GM18520 (cell line): Measurements from ENCODE around the gene VEPH1.

Experiments
- ATAC-seq: cut with Tn5 transposase; IDR thresholded peaks from one replicate; pipeline ENCODE4 v1.9.1; 2021; ENCODE audit not compliant: unreplicated experiment

The VEPH1 gene

DNA sequence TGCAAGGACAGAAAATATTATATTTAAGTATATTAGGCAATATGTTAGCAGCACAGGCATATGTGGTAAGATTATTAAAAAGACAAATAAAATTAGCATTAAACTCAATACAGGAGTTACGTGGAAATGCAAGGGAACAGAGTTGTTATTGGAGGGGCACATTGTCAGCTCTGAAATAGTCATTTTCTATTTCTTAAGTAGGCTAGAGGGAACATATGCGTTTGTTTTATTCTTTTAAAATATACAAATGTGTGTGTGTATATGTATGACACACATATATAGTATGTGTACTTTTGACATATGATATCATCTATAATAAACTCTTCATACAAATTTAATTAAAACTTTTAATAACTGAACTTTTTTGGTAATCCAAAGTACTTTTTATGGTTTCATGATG lies 22.8 kb upstream of the VEPH1 start:
- no peak for ATAC-seq

DNA sequence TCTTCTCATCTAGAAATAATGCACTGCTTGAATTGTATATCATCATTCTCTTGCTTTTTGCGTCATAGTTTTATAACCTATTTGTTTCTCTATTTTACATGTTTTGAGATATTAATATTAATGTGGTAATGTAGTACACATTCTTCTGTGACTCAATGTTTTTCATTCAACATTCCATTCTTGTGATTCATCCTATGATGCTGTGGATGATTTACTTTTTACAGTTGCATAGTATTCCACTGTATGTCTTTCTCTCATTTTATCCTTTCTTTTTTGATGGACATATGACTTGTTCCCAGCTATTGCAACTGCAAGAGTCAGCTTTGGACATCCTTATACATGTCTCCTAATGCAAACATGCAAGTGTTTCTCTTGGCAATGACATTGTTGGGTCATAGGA lies 20.6 kb upstream of the VEPH1 start:
- ATAC-seq: no peak

DNA sequence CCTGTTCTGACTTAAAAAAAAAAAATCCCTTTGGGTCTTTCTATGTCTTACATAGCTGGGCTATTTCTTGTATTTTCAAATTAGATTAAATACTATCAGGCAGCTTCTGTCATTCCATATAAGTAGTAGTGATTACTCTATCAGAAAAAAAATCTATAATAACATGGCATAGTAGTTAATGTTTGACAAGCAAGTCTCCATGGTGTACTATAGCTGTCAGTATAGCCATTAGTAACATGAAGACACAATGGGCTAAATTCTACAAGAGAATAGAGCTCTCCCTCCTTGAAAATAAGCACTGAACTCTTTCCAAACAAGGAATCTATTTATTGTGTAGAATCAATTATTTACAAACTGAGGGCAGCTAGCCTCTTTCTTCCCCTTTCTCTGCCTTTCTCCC lies 19.4 kb upstream of the VEPH1 start:
- ATAC-seq: no peak

DNA sequence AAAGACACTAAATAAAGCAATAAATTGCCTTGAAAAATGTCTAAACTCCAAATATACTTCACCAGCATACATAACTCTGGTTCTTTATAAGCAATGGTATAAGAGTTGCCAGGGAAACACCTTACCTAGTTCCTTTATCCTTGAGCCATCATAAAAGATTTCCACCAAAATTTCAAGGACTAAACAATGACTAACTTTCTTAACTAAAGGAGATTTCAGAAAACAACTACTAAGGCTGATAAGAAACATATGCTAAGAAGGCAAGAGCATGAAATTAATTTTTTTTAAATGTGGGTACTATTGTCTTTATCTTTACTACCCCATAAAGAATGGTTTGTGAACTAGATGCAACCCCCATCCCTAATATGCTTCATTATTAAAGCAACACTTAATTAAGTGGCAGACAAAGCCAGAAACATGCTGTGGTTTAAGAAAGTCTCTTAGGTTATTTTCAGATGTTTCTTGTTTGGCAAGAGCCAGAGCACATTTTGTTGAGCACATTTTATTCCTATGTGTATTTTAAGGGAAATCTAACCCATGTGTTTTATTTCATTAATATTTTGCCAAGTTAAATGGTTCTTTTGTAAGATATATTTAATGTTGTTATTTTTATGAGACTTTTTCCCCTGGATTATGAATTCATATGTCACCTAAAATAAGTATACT lies 17.4 kb upstream of the VEPH1 start:
- no peak for ATAC-seq

DNA sequence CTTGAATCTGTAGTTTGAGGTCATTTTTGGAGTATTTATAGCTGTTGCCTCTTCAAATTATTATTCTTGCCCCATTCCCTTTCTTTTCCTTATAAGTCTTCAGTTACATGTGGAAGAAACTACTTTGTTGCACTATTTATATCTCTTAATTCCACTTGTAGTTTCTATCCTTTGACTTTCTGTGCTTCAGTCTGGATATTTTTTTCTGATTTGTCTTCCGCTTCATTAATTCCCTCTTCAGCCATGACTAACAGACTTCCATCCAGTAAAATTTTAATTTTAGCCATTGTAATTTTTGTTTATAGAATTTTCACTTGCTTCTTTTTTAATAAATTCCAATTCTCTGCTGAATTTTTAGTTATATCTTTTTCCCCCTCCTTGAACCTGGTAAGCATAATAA lies 15.7 kb upstream of the VEPH1 start:
- ATAC-seq: no peak

DNA sequence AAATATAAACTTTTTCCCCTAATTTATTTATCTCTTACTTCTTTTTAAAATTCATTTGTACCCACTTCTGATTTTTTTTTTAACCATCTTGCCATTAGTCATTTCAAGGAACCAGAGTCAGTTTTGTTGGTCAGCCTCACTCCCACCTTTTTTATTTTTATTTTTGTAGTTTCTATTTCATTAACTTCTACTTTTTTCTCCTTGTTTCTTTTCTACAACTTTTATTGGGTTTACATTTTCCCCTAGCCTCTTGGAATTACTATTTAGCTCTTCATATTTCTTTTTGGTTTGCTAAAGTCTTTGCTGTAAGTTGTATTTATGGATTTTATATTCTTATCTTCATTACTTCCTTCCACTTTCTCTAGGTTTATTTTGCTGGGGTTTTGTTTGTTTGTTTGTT lies 13.7 kb upstream of the VEPH1 start:
- ATAC-seq: no peak

DNA sequence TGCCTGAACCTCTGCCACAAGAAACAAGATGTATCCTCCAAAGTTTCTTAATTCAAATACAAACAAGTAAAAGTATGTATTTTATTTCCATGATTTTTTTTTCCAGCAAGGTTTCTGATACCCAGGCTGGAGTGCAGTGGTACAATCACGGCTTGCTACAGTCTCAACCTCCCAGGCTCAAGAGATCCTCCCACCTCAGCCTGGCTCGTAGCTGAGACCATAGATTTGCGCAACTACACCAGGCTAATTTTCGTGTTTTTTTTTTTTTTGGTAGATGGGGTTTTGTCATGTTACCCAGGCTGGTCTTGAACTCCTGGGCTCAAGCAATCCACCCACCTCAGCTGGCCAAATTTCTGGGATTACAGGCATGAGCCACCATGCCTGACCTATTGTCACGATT lies 12.2 kb upstream of the VEPH1 start:
- no peak for ATAC-seq

DNA sequence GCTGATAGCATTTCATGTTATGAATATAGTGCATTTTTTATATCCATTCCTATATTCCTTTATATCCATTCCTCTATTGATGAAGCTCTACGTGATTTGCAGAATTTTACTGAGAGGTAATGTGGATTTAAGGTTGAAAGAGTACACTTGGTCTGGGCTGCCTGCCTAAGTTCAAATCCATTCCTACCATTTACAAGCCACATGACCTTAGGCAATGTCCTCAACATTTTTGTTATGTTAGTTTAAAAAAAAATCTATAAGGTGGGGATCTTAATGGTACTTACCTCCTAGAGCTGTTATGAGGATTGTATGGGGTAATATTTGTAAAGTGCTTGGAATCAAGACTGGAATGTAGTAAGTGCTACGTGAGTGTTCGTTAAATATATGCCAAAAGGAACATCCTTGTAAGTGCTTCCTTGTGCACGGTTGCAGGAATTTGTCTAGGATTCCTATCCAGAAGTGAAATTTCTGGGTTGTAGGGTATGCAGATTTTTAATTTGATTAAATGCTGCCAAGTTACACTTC lies 11.2 kb upstream of the VEPH1 start:
- ATAC-seq: no peak

DNA sequence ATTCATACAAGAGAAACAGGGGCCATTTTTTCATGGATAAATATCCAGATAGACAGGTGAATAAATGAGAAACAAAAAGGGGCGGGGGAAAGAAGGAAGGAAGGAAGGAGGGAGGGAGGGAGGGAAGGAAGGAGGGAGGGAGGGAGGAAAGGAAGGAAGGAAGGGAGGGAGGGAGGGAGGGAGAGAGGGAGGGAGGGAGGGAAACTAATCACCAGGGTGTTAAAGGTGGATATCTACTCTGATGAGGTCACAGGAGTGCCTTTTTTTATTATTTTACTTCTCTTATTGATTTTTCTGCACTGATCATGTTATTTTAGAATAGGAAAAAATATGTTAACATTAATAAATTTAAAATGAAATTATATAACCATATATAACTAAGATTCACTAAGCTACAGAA lies 10.4 kb upstream of the VEPH1 start:
- no peak for ATAC-seq

DNA sequence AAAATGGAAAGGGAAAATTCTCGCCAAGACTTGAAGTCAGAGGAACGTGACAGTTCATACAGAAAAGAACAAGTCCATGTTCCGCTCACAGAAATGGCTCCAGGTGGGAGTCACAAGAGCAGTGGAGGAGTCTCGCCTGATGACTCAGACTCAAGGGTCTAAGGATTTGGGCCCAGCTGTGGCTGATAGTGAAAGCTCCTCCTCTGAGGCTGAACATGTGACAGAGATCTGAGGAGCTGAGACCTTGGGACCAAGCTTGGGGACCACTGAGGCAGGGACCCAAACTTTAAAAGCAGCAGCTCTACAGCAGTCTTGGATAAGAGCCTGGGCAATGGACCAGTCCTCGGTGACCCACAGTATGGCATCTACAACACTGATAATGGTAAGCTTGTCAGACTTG lies 9.3 kb upstream of the VEPH1 start:
- no peak for ATAC-seq

DNA sequence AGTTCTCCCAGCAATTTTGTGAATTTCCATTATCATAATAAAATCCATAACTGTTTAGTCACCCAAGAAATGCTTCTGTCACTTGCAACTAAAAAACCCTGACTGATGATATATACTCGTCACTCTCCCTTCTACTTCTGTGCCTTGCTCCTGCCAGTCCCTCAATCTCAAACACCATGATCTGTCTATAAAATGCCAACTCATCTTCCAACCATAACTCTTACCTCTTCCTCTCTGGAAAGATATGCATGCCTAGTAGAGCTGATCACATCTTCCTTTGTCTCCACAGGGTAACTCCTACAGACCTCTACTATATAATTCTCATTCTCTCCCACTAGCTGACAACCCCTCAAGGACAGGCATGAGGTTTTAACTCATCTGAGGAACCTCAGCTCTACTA lies 5.2 kb upstream of the VEPH1 start:
- ATAC-seq: no peak

DNA sequence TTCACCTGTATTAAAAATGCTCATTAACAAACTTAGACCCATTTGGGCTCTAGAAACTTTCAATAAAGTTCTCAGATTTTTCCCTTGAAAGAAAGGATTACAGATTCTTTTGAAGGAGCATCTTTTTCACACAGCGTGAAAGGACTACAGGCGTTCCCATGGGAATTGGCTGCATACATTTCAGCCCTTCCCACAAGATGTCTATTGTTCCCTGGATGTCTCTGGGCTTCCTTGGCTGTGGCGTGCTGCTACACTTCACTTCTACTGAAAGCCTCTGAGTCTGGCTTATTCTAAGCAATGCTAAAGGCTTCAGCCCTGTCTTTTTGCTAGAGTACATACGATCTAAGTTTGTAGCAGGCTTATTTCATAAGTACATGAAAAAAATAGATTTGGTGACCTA lies 1.4 kb downstream of the VEPH1 start:
- ATAC-seq: no peak

DNA sequence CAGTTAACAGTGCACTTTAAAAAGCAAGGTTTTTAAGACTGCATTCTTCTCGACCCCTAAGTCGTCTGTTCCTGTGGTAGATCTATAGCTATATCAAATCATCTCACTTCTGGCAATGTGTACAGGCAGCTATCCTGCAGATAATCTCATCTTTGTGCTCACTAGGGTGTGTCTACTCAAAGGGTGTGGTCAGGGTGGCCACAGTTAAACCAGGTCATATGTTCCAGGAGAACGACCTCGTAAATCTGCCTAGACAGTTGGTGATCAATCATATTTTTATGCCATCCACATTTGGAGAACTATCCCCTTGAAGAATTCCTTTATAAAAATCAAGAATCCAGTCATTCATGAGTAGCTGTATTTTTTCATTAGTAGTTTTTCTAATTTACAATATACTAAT lies 3.0 kb downstream of the VEPH1 start:
- no peak for ATAC-seq

DNA sequence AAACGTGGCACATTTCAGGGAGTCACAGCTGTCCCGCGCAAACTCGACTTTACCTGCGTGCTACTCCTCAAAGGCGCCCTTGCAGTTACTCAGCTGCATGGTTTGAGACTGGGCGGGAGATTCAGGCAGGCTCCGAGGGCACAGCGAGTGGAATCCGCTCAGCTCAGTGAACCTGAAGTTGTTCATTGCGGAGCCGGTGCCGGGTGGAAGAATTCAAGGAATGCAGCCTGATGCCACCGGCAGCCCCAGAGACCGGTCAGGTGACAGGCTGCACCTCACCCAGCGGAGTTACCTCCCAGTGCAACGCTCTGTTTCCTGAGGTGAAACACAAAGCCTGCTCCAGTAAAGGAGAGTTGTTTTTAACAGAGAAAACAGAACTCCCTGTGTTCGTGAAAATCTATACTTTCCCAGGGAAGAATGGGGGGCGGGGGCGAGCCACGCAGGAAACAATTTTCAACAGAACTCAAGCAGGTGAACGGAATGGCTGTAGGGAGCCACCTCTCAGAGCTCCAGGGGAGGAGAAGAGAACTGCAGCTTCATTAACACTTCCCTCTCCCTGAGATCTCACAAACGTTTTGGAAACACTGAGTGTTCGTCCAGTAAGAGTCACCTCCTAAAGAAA lies 3.8 kb downstream of the VEPH1 start:
- ATAC-seq: no peak

DNA sequence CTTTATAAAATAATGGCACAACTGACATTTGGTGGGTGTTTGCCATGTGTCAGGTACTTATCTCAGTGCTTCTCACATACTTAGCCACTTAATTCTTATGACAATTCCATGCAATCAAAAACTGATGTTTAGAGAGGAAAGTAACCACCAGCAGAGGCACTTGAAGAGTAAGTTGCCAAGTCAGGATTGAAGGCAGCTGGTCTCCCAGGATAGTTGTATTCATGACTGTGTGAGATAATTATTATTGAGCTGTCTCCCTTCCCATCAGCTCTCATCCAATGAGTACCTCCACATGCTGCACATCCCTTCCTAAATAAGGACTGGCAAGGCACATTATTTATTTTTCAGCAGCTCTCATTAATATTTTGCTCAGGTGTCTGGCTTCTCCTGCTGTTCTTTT lies 4.8 kb downstream of the VEPH1 start:
- ATAC-seq: no peak

DNA sequence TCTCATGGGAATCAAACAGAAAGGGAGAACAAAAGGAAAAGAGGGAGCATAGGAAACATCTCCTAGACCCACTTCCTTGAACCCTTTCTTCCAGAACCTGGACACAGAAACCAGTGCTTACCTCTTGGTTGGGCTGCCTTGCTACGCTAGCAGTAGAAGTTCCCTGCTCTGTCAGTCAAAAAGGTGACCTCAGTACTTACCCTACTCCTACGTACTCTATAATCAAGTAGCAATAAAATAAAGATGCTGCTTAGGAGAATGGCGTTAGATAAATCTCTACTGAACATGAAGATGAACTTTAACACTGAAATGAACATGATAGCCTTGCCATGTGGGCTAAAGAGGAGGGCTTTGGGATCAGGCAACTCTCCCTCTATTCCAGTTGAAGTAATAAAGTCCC lies 7.4 kb downstream of the VEPH1 start:
- ATAC-seq: no peak

DNA sequence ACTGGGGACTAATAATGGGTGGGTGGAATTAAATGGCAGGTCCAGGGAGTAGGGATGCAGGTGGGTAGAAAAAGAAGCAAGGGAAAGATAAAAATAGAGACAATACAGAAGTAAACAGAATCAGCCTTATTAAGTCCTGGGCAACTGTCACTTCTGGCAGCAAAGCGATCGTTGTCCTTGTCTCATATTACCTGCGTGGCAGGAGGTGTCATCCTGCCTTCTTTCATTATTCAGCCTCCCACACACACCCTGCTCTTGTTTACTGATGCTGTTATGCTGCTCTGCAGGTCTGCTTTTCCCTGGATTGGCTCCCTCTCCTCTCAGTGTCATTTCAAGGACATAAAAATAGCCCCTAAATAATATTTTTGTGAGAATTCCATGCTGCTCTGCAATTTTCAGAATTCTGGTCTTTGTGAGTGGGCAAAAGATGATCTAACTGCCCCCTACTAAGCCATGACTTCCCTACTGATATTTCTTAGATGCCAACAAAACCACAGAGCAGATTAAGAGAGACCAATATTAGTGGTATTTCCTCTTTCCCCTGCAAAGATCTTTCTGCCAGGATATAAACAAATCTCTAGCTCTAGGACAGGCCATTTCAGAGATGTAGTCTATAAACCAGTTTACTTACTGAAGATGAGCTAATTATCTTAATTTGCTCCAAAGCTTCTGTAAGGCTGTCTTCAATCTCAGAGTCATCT lies 8.5 kb downstream of the VEPH1 start:
- no peak for ATAC-seq

DNA sequence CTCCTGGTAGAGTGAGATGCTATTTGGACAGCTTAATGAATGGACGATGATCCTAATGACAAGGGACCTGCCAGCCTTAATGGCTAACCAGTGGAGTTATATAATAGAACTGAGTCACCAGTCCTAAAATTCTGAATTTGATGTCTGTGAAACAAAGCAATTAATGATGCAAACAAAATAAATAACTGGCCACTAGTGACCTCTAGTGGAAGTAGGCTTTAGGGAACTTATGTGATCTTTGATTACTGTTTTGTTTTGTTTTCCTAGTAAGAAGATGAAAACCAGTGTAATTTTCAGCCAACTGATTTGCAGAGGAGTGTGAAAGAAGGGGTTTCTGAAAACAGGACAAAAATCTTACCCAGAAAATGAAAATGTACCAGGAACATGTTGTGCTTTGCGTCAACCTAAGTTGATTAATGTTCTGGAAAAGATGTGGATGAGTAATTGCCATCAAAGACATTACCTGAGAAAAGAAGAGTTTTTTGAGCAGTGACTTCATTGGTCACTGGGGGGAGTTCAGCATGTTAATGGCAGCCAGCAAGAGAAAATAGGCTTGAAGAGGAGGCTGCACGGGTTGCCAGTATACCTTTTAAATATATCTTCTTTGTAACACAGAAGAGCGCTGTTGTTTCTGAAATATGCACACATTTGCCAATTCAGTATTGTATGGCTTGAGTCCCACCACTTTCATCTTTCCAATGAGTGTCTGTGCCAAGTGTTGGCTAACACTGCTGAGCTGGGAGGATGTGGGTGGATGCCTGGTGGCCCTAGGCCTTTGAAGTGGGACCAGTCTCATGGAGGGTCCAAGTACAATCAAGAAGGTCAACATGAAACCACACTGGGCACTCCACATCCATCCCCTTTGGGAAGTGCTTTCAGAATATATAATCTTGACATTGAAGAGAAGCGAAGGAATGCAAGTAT lies 9.3 kb downstream of the VEPH1 start:
- ATAC-seq: no peak

DNA sequence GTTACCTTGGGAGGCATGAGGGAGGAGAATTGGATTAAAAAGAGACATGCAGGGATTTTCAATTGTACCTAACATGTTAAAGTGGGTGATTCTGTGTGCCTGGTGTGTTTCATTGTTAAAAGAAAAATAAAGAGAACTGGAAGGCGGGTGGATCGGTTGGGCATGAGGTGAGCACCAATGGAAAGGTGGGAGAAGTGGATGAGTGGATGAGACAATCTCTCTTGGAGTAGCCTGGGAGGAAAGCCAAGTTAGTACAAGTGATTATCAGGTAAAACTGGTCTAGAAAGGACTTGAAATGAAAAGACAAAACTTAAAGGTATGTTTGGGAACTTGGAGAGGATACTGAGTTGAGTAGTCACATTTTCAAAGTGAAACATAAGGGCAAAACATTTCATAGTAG lies 12.1 kb downstream of the VEPH1 start:
- no peak for ATAC-seq

DNA sequence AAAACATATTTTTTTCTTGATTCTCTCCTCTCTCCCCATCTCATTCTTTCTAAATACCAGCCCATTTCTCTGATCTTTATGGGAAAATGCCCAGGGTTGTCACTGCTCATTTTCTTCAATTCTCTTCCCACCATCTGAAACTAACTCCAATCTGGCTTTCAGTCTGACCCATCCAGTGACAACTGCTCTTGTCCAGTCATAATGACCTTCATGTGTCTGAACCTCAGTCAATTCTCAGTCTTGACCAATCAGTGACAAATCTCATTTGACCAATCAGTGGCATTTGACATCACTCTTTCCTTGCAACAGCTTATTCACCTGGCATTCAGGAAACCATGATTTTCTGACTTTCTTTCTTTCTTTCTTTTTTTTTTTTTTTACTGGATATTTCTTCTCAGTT lies 15.1 kb downstream of the VEPH1 start:
- ATAC-seq: no peak

DNA sequence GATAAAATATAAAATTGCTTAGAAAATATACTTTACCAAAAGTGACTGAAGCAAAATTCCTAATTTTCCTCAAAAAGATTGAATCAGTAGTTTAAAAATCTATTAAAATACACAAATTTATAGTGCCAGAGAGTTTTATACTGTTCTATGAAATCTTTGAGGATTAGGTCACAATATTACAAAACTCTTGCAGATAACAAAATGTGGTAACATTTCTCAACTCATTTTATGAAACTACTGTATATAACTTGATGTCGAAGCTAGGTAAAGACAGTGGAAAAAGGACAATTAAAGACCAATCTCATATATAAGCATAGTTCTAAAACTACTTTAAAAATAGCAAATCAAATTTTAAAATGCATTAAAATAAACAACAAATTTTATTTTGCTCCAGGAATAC lies 15.9 kb downstream of the VEPH1 start:
- ATAC-seq: no peak
